ENCODE data around the gene R3HDM4.
"Not testable (repeated sequence)": the region's sequence is repeated elsewhere in the genome, so short reads cannot be mapped to it uniquely, and the experiment has no call there.

R3HDM4 gene

GRCh38 chr19:913080-913748 lies at the start of gene R3HDM4:
R3HDM4 (minus strand) TSS chr19:913219; CDS start chr19:913157, 62 bp downstream.
- no peak for TF ChIP-seq CTCF (IDR thresholded peaks at IDR 0.05; ENCODE audit: low read depth, low read length)
- H3K4me3 ChIP-seq (ENCODE audit: low read depth, low read length), result peak within 1 kb of the TSS; percentile 77

GRCh38 chr19:961866-962620 lies 49.0 kb upstream of the R3HDM4 start:
- H3K4me3 ChIP-seq (ENCODE audit: low read depth, low read length), result no peak overlapping the region
- TF ChIP-seq CTCF (IDR thresholded peaks at IDR 0.05; ENCODE audit: low read depth, low read length), result no peak

- TF ChIP-seq CTCF (IDR thresholded peaks at IDR 0.05; ENCODE audit: low read depth, low read length), result no peak
- no peak overlapping the region for H3K4me3 ChIP-seq (ENCODE audit: low read depth, low read length)
These were observed 47.6 kb upstream of the R3HDM4 start for GRCh38 chr19:960601-960938.

- no peak for TF ChIP-seq CTCF (IDR thresholded peaks at IDR 0.05; ENCODE audit: low read depth, low read length)
These were observed 47.0 kb upstream of the R3HDM4 start for GRCh38 chr19:960020-960419.

GRCh38 chr19:958967-959855 lies 46.2 kb upstream of the R3HDM4 start:
- TF ChIP-seq CTCF (IDR thresholded peaks at IDR 0.05; ENCODE audit: low read depth, low read length), result no peak
- no peak overlapping the region for H3K4me3 ChIP-seq (ENCODE audit: low read depth, low read length)

More at GRCh38 chr19:960020-960419, 47.0 kb upstream of the R3HDM4 start:
- H3K4me3 ChIP-seq (ENCODE audit: low read depth, low read length), result no peak overlapping the region

GRCh38 chr19:957578-957977 lies 44.6 kb upstream of the R3HDM4 start:
- H3K4me3 ChIP-seq (ENCODE audit: low read depth, low read length), result not testable (repeated sequence)

GRCh38 chr19:956766-957440 lies 43.9 kb upstream of the R3HDM4 start:
- H3K4me3 ChIP-seq (ENCODE audit: low read depth, low read length), result no peak overlapping the region

More at GRCh38 chr19:956766-957440, 43.9 kb upstream of the R3HDM4 start:
- no peak for TF ChIP-seq CTCF (IDR thresholded peaks at IDR 0.05; ENCODE audit: low read depth, low read length)

All from WI38 (cell line).